GM18909 (cell line): ENCODE data around the gene CFAP45.

Experiments used
- ATAC-seq: cut with Tn5 transposase; IDR thresholded peaks from one replicate; pipeline ENCODE4 v1.9.1; 2021; ENCODE audit warnings: mild to moderate bottlenecking; ENCODE audit not compliant: unreplicated experiment, poor library complexity

Gene CFAP45

GRCh38 chr1:159936273-159936904 lies 36.4 kb upstream of the CFAP45 start:
- peak; percentile 61 for ATAC-seq

DNA sequence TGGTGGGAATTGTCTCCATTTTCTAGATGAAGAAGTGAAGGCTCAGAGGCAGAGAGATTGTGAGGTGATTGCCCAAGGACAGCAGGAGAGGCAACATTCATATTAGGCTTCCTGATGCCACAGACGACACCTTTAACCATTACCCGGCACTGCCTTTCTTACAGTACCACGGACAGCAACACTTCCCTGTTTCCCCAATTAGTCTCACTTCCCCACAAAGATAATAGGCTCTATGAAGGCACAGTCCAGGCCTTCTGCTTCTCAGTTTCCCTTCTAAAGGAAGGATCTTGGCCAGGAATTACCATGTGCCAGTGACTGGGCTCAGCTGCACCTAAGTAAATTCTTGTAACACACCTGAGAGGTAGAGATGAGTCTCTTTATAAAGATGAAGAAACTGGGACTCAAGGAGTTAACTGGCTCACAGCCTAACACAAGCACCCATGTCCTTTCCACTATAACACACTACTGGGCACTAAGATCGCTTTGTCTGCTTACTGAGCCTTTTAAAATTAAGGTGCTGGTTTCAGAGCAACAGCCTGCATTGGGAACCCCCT lies 35.8 kb upstream of the CFAP45 start:
- no peak for ATAC-seq

DNA sequence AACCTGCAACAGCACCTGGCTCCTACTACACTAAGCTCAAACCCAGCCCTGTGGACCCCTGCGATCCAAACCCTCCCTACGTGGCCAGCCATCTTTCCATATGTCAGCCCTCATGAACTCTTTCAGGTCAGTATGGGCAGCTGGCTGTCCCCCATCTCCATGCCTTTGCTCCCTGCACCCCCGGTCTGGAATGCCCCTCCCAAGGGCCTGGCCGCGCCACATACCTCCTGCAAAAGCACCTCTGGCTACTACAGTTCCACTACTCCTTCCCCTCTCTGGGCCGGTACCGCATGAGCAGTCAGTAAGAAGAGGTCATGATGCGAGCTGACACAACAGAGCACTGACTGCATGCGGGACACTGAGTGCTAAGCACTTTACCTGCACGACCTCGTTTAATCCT lies 35.3 kb upstream of the CFAP45 start:
- ATAC-seq = no peak

DNA sequence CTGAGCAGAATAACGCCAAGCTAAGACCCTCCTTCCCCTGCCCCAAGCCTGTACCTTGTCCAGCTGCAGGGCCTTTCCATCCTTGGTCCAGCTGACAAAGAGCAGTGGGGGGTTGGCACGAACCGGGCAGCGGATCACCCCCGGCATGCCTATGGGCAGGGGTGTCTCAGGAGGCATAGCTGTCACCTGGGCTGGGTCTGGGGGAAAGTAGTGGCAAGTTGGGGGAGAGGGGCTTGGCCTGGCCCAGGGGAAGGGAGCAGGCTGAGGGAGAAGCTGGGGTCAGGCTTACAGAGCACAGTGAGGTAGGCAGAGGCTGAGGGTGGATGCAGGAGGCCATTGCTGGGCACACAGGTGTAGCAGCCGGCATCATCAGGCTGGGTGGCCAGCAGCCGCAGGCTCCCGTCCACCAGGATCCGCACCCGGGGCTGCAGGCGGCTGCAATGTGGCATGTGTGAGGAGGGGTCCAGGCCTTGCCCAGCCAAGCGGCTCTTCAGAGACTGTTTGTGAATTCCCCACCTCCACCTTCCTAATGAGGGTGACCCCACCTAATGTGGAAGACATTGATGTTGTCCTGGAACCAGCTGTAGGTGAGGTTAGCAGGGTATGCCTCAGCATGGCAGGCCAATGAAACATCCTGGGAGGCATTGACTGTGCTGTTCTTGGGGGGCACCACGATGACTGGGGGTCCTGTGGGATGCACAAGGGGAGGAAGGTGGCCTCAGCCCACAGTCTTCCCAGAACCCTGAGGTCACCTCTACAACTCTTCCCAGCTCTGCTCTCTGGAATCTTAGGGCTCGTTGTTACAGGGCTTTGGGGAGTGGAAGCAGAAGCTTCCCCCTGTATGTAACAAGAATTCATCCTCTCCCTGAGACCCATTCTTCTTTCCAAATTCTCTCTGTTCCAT lies 34.4 kb upstream of the CFAP45 start:
- no peak for ATAC-seq

- ATAC-seq = no peak
These were observed 33.4 kb upstream of the CFAP45 start for GRCh38 chr1:159933347-159933746.

DNA sequence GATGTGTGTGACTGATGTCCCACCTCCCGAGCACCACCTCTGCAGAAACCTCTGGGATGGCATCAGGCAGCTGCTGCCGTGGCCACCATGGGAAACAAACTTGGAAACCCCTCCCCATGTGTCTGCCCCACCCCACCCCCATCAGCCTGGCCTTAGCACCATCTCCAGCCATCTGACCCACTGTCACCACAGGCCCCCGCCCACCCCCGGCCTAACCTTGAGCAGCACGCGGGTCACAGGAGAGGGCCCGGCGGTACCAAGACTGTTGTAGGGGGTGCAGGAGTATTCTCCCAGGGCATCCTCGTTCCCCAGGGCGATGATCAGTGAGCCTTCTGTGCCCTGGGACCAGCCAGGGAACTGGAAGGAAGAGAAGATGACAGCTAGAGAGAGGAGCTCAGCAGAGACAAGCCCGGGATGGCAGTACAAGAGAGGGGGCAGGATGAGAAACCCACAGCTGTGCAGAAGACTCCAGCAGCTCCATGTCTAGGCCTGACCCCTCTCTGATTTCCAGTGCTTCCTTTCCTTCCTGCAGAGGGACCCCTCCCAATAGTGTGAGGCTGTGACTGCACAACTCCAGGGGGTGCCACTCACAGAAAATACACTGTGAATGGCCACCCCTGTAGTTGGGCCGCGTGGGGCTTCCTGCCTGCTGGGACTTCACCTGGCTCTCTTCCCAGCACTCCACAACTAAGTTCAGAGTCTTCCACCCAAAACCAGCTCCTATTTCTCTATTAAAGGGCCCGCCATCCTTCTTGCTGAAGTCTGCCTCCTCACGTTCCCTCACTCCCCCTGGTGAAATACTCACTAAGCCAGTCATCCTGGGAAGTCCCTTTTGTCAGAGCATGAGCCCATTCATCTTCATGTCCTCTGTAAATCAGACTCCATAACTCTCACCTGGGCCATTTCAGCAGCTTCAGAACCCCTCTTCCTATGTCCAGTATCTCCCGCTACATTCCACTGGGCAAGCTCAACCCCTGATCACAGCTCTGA lies 32.6 kb upstream of the CFAP45 start:
- ATAC-seq = no peak

DNA sequence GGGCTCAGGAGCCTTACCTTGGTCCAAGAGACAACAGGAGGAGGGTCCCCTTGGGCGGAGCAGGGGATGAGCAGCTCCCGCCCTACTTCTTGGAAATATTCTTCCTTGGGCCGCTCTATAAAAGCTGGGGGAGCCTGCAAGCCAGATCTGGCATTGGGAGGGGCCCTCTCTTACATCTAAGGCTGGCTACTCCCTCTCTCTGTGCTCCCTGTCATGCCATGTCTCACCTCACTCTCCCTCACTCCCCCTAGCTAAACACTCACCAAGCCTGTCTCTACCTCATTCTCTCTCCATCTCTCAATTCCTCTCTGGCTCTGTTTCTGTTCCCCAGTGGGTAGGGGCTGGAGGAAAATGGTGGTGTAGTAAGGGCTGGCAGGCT lies 31.8 kb upstream of the CFAP45 start:
- no peak for ATAC-seq

- ATAC-seq = no peak
These were observed 31.3 kb upstream of the CFAP45 start for GRCh38 chr1:159931101-159931794.

- no peak for ATAC-seq
These were observed 30.7 kb upstream of the CFAP45 start for GRCh38 chr1:159930634-159931033.

GRCh38 chr1:159930216-159930615 lies 30.3 kb upstream of the CFAP45 start:
- no peak for ATAC-seq

GRCh38 chr1:159929155-159930051 lies 29.4 kb upstream of the CFAP45 start:
- ATAC-seq = no peak

GRCh38 chr1:159928491-159929050 lies 28.6 kb upstream of the CFAP45 start:
- ATAC-seq = no peak

- no peak for ATAC-seq
These were observed 28.0 kb upstream of the CFAP45 start for GRCh38 chr1:159927849-159928431.

DNA sequence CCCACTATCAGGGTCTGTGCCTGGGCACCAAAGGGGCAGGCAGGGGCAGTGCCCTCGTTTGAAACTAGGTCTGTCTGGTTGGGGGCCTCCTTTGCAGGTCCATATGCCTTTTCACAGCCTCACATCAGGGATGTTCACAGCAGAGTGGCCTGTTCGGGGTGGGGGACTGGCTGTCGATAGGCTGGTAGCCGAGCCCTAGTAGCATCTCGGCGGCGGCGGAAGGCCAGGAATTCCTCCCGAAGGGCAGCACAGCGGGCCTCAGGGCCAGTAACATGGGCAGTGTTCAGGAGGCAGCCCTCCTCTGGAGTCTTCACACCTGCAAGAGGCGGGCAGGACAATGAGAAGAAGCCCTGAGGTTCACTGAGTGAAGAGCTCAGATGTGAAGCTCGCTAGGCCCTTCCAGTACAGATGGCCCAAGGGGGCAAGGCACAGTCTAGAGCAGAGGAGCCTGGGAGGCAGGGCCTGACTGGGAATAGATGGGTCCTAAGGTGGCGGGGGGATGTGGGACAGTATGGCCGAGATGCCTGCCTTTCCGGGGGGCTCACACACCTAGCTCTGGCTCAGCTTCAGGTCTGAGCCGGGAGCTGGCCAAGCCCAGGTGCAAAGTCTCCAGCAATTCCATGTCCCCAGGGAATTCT lies 27.4 kb upstream of the CFAP45 start:
- ATAC-seq = no peak

DNA sequence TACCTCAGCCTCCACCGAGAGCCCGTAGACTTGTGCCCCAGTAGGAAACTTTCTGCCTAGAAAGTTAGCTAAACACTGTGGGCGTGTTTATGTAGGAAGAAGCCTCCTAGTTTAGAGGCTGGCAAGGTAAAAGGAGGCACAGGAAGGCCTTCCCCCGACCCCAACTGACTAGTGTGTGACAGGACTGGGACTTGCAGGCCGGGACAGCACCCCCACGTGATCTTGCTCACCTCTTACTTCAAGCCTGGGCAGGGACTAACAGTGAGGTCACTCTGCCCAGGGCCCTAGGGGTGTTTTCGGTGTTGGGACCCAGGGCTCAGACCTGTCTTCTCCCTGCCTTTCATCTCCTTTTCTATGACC lies 25.7 kb upstream of the CFAP45 start:
- ATAC-seq = peak; percentile 7

- peak; percentile 71 for ATAC-seq
These were observed 25.1 kb upstream of the CFAP45 start, which contains the start of gene TAGLN2 for GRCh38 chr1:159924791-159925718. TSS of gene TAGLN2 (minus strand) at chr1:159925507. CDS start at chr1:159920509, 4,998 bp downstream.
